Sigmoid colon (tissue), 4 donors: ENCODE measurements around the gene GSTT2B.
"Not testable (repeated sequence)": the region's sequence is repeated elsewhere in the genome, so short reads cannot be mapped to it uniquely, and the experiment has no call there.

Experiments
- CTCF ChIP-seq, 4 experiments: fragments of 450-650 bp in 3 of 4; fragments of 200-600 bp in 1 of 4; IDR thresholded peaks; one replicate each; pipeline ENCODE4 v1.5.1; 2016 to 2019; ENCODE audit warnings: antibody characterized with exemption in 4 of 4, mild to moderate bottlenecking in 3 of 4, moderate library complexity in 2 of 4
- POLR2A ChIP-seq, 2 donors: fragments of 450-650 bp; IDR thresholded peaks; one replicate each; pipeline ENCODE4 v1.6.1; 2016; ENCODE audit warnings: antibody characterized with exemption in 2 of 2, mild to moderate bottlenecking in 2 of 2, moderate library complexity in 2 of 2
- POLR2AphosphoS5 ChIP-seq, 4 donors: sonication (generic); formaldehyde crosslinking; IDR thresholded peaks; one replicate each; pipeline ENCODE4 v1.6.1; 2017; ENCODE audit warnings: antibody characterized with exemption in 4 of 4

GRCh38 chr22:23993581-23994177 lies 32.7 kb upstream of the GSTT2B start:
- not testable (repeated sequence) for TF ChIP-seq POLR2AphosphoS5, CTCF, POLR2A (IDR thresholded peaks at IDR 0.05)
